NT2/D1 (cell line): ENCODE results near the gene SF3B6.
A peak's percentile ranks its signal among the peaks of the same experiment; 100 is the strongest.

Source experiments
- DNase-seq: peaks from one replicate; pipeline ENCODE4 v3.0.0-alpha.2; 2011; ENCODE audit warnings: low read depth, low spot score
- H3K27me3 ChIP-seq: 2 replicates; pipeline ENCODE4 v1.6.0; 2011; ENCODE audit warnings: mild to moderate bottlenecking; ENCODE audit not compliant: insufficient read length, insufficient read depth
- H3K36me3 ChIP-seq: 2 replicates; pipeline ENCODE4 v1.6.1; 2011; ENCODE audit warnings: mild to moderate bottlenecking, low read length, mixed read lengths; ENCODE audit not compliant: insufficient read depth, insufficient read length
- H3K4me1 ChIP-seq: 2 replicates; pipeline ENCODE4 v1.5.1; 2011; ENCODE audit not compliant: insufficient read depth, insufficient read length
- H3K4me3 ChIP-seq: 2 replicates; pipeline ENCODE4 v1.5.1; 2011; ENCODE audit warnings: low read depth; ENCODE audit not compliant: insufficient read length
- H3K9ac ChIP-seq: 2 replicates; pipeline ENCODE4 v1.6.0; 2011; ENCODE audit warnings: low read depth; ENCODE audit not compliant: insufficient read length
- H3K9me3 ChIP-seq: 2 replicates; pipeline ENCODE4 v1.5.1; 2011; ENCODE audit warnings: mild to moderate bottlenecking, low read length; ENCODE audit not compliant: insufficient read depth
- SUZ12 ChIP-seq: IDR thresholded peaks from 2 replicates; pipeline ENCODE4 v1.6.1; 2011; ENCODE audit not compliant: insufficient read length, insufficient read depth; ENCODE audit errors: extremely low read depth
- YY1 ChIP-seq: IDR thresholded peaks from 2 replicates; pipeline ENCODE4 v1.6.1; 2011; ENCODE audit not compliant: insufficient read length, insufficient read depth
- ZNF274 ChIP-seq: IDR thresholded peaks from 2 replicates; pipeline ENCODE4 v1.6.1; 2011; ENCODE audit warnings: mild to moderate bottlenecking, low read depth, low read length

The SF3B6 gene

DNA sequence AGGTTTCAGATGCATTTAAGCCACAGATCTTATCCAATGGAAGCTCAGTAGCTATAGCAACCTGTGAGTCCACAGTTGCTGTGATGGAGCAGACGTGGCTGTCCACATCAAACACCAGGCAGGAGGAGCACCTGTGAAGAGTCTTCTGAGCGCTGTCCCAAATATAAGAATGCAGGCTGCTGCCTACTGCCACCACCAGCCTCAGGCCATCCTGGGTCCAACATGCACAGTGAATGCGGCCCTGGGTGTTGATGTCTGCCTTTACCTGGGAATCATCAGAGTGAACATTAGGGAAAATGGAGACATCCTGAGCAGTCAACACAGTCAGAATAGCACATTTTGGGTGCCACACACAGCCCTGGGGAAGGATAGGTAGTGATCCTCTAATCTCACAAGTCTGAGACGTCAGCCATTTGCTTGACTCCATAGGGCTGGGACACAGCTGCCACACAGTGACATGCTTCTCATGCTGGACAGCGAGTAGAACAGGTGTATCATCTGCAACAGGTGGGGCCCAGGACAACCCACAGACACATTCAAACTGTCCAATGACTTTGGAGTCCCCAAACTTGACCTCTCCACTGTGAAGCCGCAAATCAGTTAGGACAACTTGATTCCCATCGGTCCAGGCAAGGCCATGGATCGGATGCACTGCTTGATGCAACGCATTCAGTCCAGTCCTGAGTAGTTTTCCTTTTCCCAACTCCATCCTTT is 37.2 kb downstream of the SF3B6 start:
- DNase-seq, result no peak
- H3K36me3 ChIP-seq, result peaks cover 38% of the 10 kb centered on the region
- H3K9ac ChIP-seq, result no peak overlapping the region
- no peak for TF ChIP-seq YY1
- no peak for TF ChIP-seq SUZ12
- no peak for TF ChIP-seq ZNF274
- H3K9me3 ChIP-seq, result no peaks in the 10 kb centered on the region
- no peak overlapping the region for H3K4me3 ChIP-seq
- H3K27me3 ChIP-seq, result no peaks in the 10 kb centered on the region
- no peaks in the 10 kb centered on the region for H3K4me1 ChIP-seq

DNA sequence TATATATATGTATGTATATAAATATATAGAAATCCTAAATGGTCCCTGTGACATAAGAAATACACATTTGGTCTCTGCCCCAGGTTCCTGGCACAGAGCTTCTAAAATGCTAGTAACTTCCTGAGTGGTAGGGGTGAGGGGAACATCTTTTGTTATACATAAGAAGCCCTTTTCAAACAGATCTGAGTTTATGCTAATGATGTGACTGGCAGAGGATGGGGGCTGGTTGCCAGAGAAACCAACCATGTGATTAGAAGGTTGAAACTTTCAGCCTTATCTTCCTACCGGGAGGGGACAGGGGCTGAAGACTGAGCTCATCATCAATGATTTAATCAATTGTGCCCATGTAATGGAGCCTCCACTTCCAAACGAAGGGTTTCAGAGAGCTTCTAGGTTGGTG is 49.9 kb downstream of the SF3B6 start:
- DNase-seq, result peak; percentile 69
- Histone ChIP-seq H3K4me3 (no peak overlapping the region), H3K9ac (no peak overlapping the region), H3K27me3 (no peaks in the 10 kb centered on the region), H3K36me3 (peaks cover 45% of the 10 kb centered on the region), H3K4me1 (peaks cover 23% of the 10 kb centered on the region), H3K9me3 (no peaks in the 10 kb centered on the region)
- no peak for TF ChIP-seq YY1
- no peak for TF ChIP-seq SUZ12
- TF ChIP-seq ZNF274, result no peak

GRCh38 chr2:24024996-24025663 is 51.0 kb downstream of the SF3B6 start:
- no peak overlapping the region for H3K4me3 ChIP-seq
- H3K27me3 ChIP-seq, result no peaks in the 10 kb centered on the region
- TF ChIP-seq ZNF274 (no peak), SUZ12 (no peak), YY1 (no peak)
- peaks cover 25% of the 10 kb centered on the region for H3K4me1 ChIP-seq
- H3K36me3 ChIP-seq, result peaks cover 34% of the 10 kb centered on the region
- peak overlapping the region; percentile 33 for H3K9ac ChIP-seq
- no peaks in the 10 kb centered on the region for H3K9me3 ChIP-seq
- DNase-seq, result no peak

- H3K27me3 ChIP-seq, result no peaks in the 10 kb centered on the region
- peaks cover 25% of the 10 kb centered on the region for H3K4me1 ChIP-seq
- no peak for DNase-seq
- H3K9me3 ChIP-seq, result no peaks in the 10 kb centered on the region
- H3K36me3 ChIP-seq, result peaks cover 25% of the 10 kb centered on the region
- TF ChIP-seq YY1, result no peak
- no peak for TF ChIP-seq SUZ12
- no peak for TF ChIP-seq ZNF274
- no peak overlapping the region for H3K4me3 ChIP-seq
- no peak overlapping the region for H3K9ac ChIP-seq
Measured at GRCh38 chr2:24024018-24024417, 52.1 kb downstream of the SF3B6 start.

DNA sequence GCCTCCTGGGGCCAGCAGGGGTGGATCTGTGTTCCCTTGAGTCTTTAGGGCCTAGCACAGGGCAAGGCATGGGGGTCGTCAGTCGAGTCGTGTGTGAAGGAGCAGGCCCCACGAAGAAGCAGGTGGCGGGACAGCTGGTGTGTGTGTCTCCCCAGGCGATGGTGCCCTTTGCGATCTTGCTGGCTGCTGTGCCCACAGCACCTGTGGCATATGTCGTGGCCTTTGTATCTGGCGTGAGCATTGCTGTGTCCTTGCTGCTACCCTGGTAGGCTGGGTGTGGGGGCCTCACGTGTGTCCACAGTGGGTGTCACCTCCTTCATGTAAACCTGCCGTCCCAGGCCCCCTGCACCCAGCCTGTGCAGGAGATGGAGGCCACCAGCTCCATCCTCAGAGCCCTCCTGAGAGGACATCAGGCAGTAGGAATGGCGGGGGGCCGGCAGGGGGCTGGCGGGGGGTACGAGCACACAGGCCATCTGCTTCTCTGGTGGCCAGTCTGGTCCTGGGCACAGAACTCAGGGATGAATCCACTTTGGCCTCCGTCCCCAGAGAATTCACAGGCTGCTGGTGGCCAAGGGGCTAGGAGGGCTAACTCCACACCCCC is 53.1 kb downstream of the SF3B6 start:
- TF ChIP-seq ZNF274, result no peak
- TF ChIP-seq YY1, result no peak
- no peak for TF ChIP-seq SUZ12
- peaks cover 25% of the 10 kb centered on the region for H3K36me3 ChIP-seq
- H3K4me1 ChIP-seq, result peaks cover 28% of the 10 kb centered on the region
- H3K27me3 ChIP-seq, result no peaks in the 10 kb centered on the region
- H3K9ac ChIP-seq, result no peak overlapping the region
- H3K9me3 ChIP-seq, result no peaks in the 10 kb centered on the region
- no peak for DNase-seq
- no peak overlapping the region for H3K4me3 ChIP-seq

GRCh38 chr2:24022324-24022974 is 53.7 kb downstream of the SF3B6 start:
- no peak overlapping the region for H3K4me3 ChIP-seq
- H3K9ac ChIP-seq, result no peak overlapping the region
- H3K36me3 ChIP-seq, result peaks cover 25% of the 10 kb centered on the region
- no peaks in the 10 kb centered on the region for H3K27me3 ChIP-seq
- TF ChIP-seq YY1, result no peak
- TF ChIP-seq SUZ12, result no peak
- no peak for TF ChIP-seq ZNF274
- peaks cover 29% of the 10 kb centered on the region for H3K4me1 ChIP-seq
- H3K9me3 ChIP-seq, result no peaks in the 10 kb centered on the region
- no peak for DNase-seq
